Stomach (tissue), 4 donors: ENCODE measurements around the gene SESN2.

ENCODE experiments used
- EP300 ChIP-seq: sonication (generic); formaldehyde crosslinking; IDR thresholded peaks from one replicate; pipeline ENCODE4 v1.6.1; 2017; ENCODE audit warnings: antibody characterized with exemption
- POLR2A ChIP-seq, 4 donors: fragments of 450-650 bp; IDR thresholded peaks; one replicate each; pipeline ENCODE4 v1.6.1; 2016; ENCODE audit warnings: antibody characterized with exemption in 4 of 4, control low read depth in 2 of 4, mild to moderate bottlenecking in 1 of 4, moderate library complexity in 1 of 4
- POLR2AphosphoS5 ChIP-seq, 3 donors: sonication (generic); formaldehyde crosslinking; IDR thresholded peaks; one replicate each; pipeline ENCODE4 v1.6.1; 2016; ENCODE audit warnings: antibody characterized with exemption in 3 of 3
- TF ChIP-seq, protein P1 (sequence below), 7 experiments: fragments of 450-650 bp in 4 of 7; fragments of 200-600 bp in 3 of 7; sonication (generic) in 3 of 7; IDR thresholded peaks; one replicate each; pipeline ENCODE4 v1.5.1; 2016 to 2019; ENCODE audit warnings: antibody characterized with exemption in 7 of 7, control low read depth in 2 of 7, mild to moderate bottlenecking in 1 of 7

DNA sequence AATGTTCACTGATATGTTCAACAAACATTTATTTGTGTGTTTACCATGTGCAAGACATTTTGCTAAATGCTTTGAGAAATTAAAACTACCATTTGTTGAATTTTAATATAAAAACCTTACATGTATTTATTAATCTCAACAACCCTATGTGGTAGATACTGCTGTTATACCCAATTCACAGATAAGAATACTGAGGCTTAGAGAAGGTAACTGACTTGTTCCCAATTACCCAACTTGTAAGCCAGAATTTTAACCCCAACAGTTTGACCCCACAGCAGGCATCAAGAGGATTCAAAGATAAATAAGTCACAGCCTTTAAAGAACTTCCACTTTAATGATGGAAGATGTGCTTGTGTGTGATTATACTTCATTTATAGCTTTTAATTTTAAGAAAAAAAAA, 30.2 kb upstream of the SESN2 start:
- TF ChIP-seq, protein P1, sequence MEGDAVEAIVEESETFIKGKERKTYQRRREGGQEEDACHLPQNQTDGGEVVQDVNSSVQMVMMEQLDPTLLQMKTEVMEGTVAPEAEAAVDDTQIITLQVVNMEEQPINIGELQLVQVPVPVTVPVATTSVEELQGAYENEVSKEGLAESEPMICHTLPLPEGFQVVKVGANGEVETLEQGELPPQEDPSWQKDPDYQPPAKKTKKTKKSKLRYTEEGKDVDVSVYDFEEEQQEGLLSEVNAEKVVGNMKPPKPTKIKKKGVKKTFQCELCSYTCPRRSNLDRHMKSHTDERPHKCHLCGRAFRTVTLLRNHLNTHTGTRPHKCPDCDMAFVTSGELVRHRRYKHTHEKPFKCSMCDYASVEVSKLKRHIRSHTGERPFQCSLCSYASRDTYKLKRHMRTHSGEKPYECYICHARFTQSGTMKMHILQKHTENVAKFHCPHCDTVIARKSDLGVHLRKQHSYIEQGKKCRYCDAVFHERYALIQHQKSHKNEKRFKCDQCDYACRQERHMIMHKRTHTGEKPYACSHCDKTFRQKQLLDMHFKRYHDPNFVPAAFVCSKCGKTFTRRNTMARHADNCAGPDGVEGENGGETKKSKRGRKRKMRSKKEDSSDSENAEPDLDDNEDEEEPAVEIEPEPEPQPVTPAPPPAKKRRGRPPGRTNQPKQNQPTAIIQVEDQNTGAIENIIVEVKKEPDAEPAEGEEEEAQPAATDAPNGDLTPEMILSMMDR (IDR thresholded peaks at IDR 0.05), result no peak
- TF ChIP-seq POLR2A (IDR thresholded peaks at IDR 0.05), result no peak
- TF ChIP-seq EP300, result no peak
- TF ChIP-seq POLR2AphosphoS5 (IDR thresholded peaks at IDR 0.05), result no peak
